CD14-positive monocyte (primary cell): ENCODE measurements around the gene RAMP2. TPM values are rescaled to one million over a fixed set of nuclear protein-coding genes. Genes with fewer than 3 reads are reported as not detected.

ENCODE experiments used
- DNase-seq, 3 donors: peaks; one replicate each; pipeline ENCODE4 v3.0.0-alpha.2; 2011 to 2022
- H2AFZ ChIP-seq: 2 replicates; pipeline ENCODE4 v1.6.0; 2012; ENCODE audit warnings: mild to moderate bottlenecking, low read depth, low read length, inconsistent platforms; ENCODE audit not compliant: insufficient read depth, poor library complexity, severe bottlenecking
- H3K27ac ChIP-seq, 2 donors: 1 replicate in 1 of 2; 2 replicates in 1 of 2; pipeline ENCODE4 v1.5.1; 2012 to 2013; ENCODE audit warnings: low read length in 2 of 2, control low read depth in 1 of 2, inconsistent platforms in 1 of 2, low read depth in 1 of 2, mild to moderate bottlenecking in 1 of 2
- H3K27me3 ChIP-seq, 2 donors: one replicate each; pipeline versions ENCODE4 v1.6.0 to v1.6.1; 2011 to 2013; ENCODE audit warnings: low read length in 2 of 2; ENCODE audit not compliant: control insufficient read depth in 2 of 2, insufficient read depth in 2 of 2
- H3K36me3 ChIP-seq, 2 donors: replicated peaks in 1 of 2; 1 replicate in 1 of 2; 2 replicates in 1 of 2; pipeline versions ENCODE4 v1.5.1 to v1.6.1; 2012 to 2013; ENCODE audit warnings: low read length in 2 of 2, control low read depth in 1 of 2, inconsistent platforms in 1 of 2, mild to moderate bottlenecking in 1 of 2; ENCODE audit not compliant: insufficient read depth in 2 of 2, control insufficient read depth in 1 of 2
- H3K4me1 ChIP-seq, 2 donors: 1 replicate in 1 of 2; 2 replicates in 1 of 2; pipeline versions ENCODE4 v1.5.1 to v1.6.1; 2012 to 2013; ENCODE audit warnings: low read length in 2 of 2, control low read depth in 1 of 2, inconsistent platforms in 1 of 2, mild to moderate bottlenecking in 1 of 2, moderate library complexity in 1 of 2; ENCODE audit not compliant: insufficient read depth in 2 of 2, control insufficient read depth in 1 of 2
- H3K4me2 ChIP-seq: replicated peaks from 2 replicates; pipeline ENCODE3; 2012; ENCODE audit warnings: low read length, moderate library complexity, mild to moderate bottlenecking; ENCODE audit not compliant: poor library complexity, severe bottlenecking; ENCODE audit errors: extremely low read depth
- H3K4me3 ChIP-seq, 3 experiments: fragments of 200-600 bp in 1 of 3; sonication (generic) in 1 of 3; replicated peaks in 1 of 3; 1 replicate in 2 of 3; 2 replicates in 1 of 3; pipeline ENCODE4 v1.5.1; 2011 to 2013; ENCODE audit warnings: low read length in 3 of 3, mild to moderate bottlenecking in 3 of 3, control low read depth in 2 of 3, low read depth in 2 of 3, inconsistent platforms in 1 of 3, moderate library complexity in 1 of 3
- H3K79me2 ChIP-seq: 2 replicates; pipeline ENCODE4 v1.6.0; 2012; ENCODE audit warnings: mild to moderate bottlenecking, control low read depth, inconsistent platforms, low read length, moderate library complexity; ENCODE audit not compliant: insufficient read depth
- H3K9ac ChIP-seq: 2 replicates; pipeline ENCODE4 v1.6.0; 2017; ENCODE audit warnings: low read length, mild to moderate bottlenecking; ENCODE audit not compliant: insufficient read depth, poor library complexity, severe bottlenecking
- H3K9me3 ChIP-seq, 2 donors: replicated peaks in 1 of 2; 1 replicate in 1 of 2; 2 replicates in 1 of 2; pipeline versions ENCODE4 v1.5.1 to v1.6.1; 2012 to 2013; ENCODE audit warnings: low read length in 2 of 2, control low read depth in 1 of 2; ENCODE audit not compliant: control insufficient read depth in 1 of 2, insufficient read depth in 1 of 2
- H4K20me1 ChIP-seq: 2 replicates; pipeline ENCODE4 v1.6.0; 2012; ENCODE audit warnings: mild to moderate bottlenecking, low read length, control low read depth, moderate library complexity; ENCODE audit not compliant: insufficient read depth
- H3K27ac Mint-ChIP-seq, 7 donors: one replicate each; pipeline ENCODE4 v1.8.0; 2020; ENCODE audit warnings: mild to moderate bottlenecking in 7 of 7, mixed read lengths in 7 of 7, moderate library complexity in 6 of 7, inconsistent platforms in 2 of 7
- H3K27me3 Mint-ChIP-seq, 3 donors: one replicate each; pipeline ENCODE4 v1.8.0; 2021 to 2022; ENCODE audit warnings: low read depth in 3 of 3, mild to moderate bottlenecking in 3 of 3, mixed read lengths in 3 of 3, moderate library complexity in 3 of 3, inconsistent platforms in 1 of 3
- H3K36me3 Mint-ChIP-seq, 2 donors: one replicate each; pipeline ENCODE4 v1.8.0; 2020; ENCODE audit warnings: mixed read lengths in 2 of 2, inconsistent platforms in 1 of 2, mild to moderate bottlenecking in 1 of 2
- H3K4me1 Mint-ChIP-seq: one replicate; pipeline ENCODE4 v1.8.0; 2020; ENCODE audit warnings: mild to moderate bottlenecking, mixed read lengths
- H3K4me3 Mint-ChIP-seq, 2 donors: one replicate each; pipeline ENCODE4 v1.8.0; 2020; ENCODE audit warnings: mild to moderate bottlenecking in 2 of 2, mixed read lengths in 2 of 2, moderate library complexity in 1 of 2
- H3K9me3 Mint-ChIP-seq, 7 donors: one replicate each; pipeline ENCODE4 v1.8.0; 2020 to 2022; ENCODE audit warnings: mixed read lengths in 7 of 7, mild to moderate bottlenecking in 6 of 7, moderate library complexity in 6 of 7, inconsistent platforms in 2 of 7
- CTCF ChIP-seq: fragments of 200-600 bp; IDR thresholded peaks from one replicate; pipeline ENCODE4 v1.8.0; 2022; ENCODE audit warnings: antibody characterized with exemption, mild to moderate bottlenecking
- WGBS: methylation state at CpG from one replicate; pipeline ENCODE4 v1.1.5; 2013; ENCODE audit warnings: missing lambda C conversion rate; ENCODE audit not compliant: insufficient coverage; 5-methylcytosine and 5-hydroxymethylcytosine counted together
- intact Hi-C, 2 donors: fragments of 100-400 bp; cut with micrococcal nuclease; formaldehyde crosslinking; loops; one replicate each; pipeline versions ENCODE4 v1.15.0 to v1.15.1; 2023
- polyA plus RNA-seq, 3 donors: library from polyadenylated mRNA; depleted of rRNA in 1 of 3; unstranded in 2 of 3; stranded (reverse) in 1 of 3; fragments of 300-500 nt in 2 of 3; fragments of >200 nt in 1 of 3; fragmentation: Illumina TruSeq in 2 of 3; gene quantifications; 1 replicate in 2 of 3; 2 replicates in 1 of 3; pipeline ENCODE4 v1.2.3, GENCODE V29; 2012 to 2021

Gene RAMP2
- polyA plus RNA-seq, 3 donors: not detected

GRCh38 chr17:42743595-42744282 lies 17.3 kb upstream of the RAMP2 start:
- Histone ChIP-seq H4K20me1 (peaks cover 53% of the 10 kb centered on the region), H3K27ac (peak overlapping the region in 1 of 2 donors; percentile 81), H3K9ac (peak overlapping the region; percentile 85), H3K4me3 (peak overlapping the region; percentile 79 to 83 (median 79)), H3K4me1 (peaks cover 15 to 18% of the 10 kb centered on the region in 2 donors), H3K4me2 (peak overlapping the region; percentile 79), H2AFZ (peak overlapping the region; percentile 76), H3K36me3 (peaks cover 0 to 4% of the 10 kb centered on the region in 2 donors), H3K9me3 (no peaks in the 10 kb centered on the region), H3K79me2 (peaks cover 40% of the 10 kb centered on the region), H3K27me3 (peaks cover 0 to 5% of the 10 kb centered on the region in 2 donors)
- no peak for DNase-seq
- Mint-ChIP-seq H3K4me1 (peaks cover 15% of the 10 kb centered on the region), H3K36me3 (peaks cover 0 to 5% of the 10 kb centered on the region in 2 donors), H3K27me3 (peaks cover 8 to 17% (median 15%) of the 10 kb centered on the region in 3 donors), H3K4me3 (peak overlapping the region; percentile 94 to 97), H3K27ac (peak overlapping the region in 4 of 7 donors; percentile 74 to 98 (median 91)), H3K9me3 (peaks cover 0 to 3% (median 0%) of the 10 kb centered on the region in 7 donors)
- intact Hi-C loops: no loop called here
- TF ChIP-seq CTCF: no peak
- 42% methylated on average over 3 of the region's 10 CpGs for WGBS

GRCh38 chr17:42744283-42744805 lies 16.7 kb upstream of the RAMP2 start:
- peaks cover 15% of the 10 kb centered on the region for H3K4me1 Mint-ChIP-seq
- peaks cover 8 to 19% (median 15%) of the 10 kb centered on the region in 3 donors for H3K27me3 Mint-ChIP-seq
- peak; percentile 62 to 86 (median 66) for DNase-seq
- TF ChIP-seq CTCF: no peak
- Histone ChIP-seq H3K4me3 (peak overlapping the region; percentile 79 to 83 (median 79)), H3K27me3 (peaks cover 0 to 5% of the 10 kb centered on the region in 2 donors), H3K9ac (peak overlapping the region; percentile 85), H3K27ac (peak overlapping the region in 1 of 2 donors; percentile 81), H4K20me1 (peaks cover 47% of the 10 kb centered on the region), H2AFZ (peak overlapping the region; percentile 76), H3K4me2 (peak overlapping the region; percentile 79), H3K4me1 (peaks cover 15 to 18% of the 10 kb centered on the region in 2 donors), H3K9me3 (no peaks in the 10 kb centered on the region), H3K36me3 (peaks cover 0 to 4% of the 10 kb centered on the region in 2 donors), H3K79me2 (peaks cover 35% of the 10 kb centered on the region)
- H3K36me3 Mint-ChIP-seq: peaks cover 0 to 5% of the 10 kb centered on the region in 2 donors
- H3K4me3 Mint-ChIP-seq: peak overlapping the region; percentile 94 to 97
- intact Hi-C loops: no loop called here
- H3K9me3 Mint-ChIP-seq: peaks cover 0 to 3% (median 0%) of the 10 kb centered on the region in 7 donors
- 0% methylated on average over 26 of the region's 32 CpGs for WGBS
- peak overlapping the region in 6 of 7 donors; percentile 74 to 98 (median 90) for H3K27ac Mint-ChIP-seq
